ENCODE results near the gene CA10. TPM values are rescaled to one million over a fixed set of nuclear protein-coding genes. Genes with fewer than 3 reads are reported as not detected.

The CA10 gene
- total RNA-seq, 6 experiments from 2014 or later = not detected

GRCh38 chr17:52145476-52145875 lies 13.0 kb downstream of the CA10 start:
- Mint-ChIP-seq H3K4me3 (no peak overlapping the region), H3K9me3 (peaks cover 24% of the 10 kb centered on the region), H3K4me1 (ENCODE audit: low read depth) (no peaks in the 10 kb centered on the region), H3K36me3 (ENCODE audit: low read depth) (no peaks in the 10 kb centered on the region), H3K27me3 (ENCODE audit: insufficient read depth) (no peaks in the 10 kb centered on the region), H3K27ac (no peak overlapping the region)
- no peak for DNase-seq
- TF ChIP-seq CTCF (IDR thresholded peaks at IDR 0.05) = no peak

- Mint-ChIP-seq H3K27ac (no peak overlapping the region), H3K4me3 (no peak overlapping the region), H3K4me1 (ENCODE audit: low read depth) (no peaks in the 10 kb centered on the region), H3K36me3 (ENCODE audit: low read depth) (no peaks in the 10 kb centered on the region), H3K27me3 (ENCODE audit: insufficient read depth) (no peaks in the 10 kb centered on the region), H3K9me3 (peaks cover 24% of the 10 kb centered on the region)
- no peak for DNase-seq
- TF ChIP-seq CTCF (IDR thresholded peaks at IDR 0.05) = no peak
Observed at GRCh38 chr17:52143542-52143941, 15.0 kb downstream of the CA10 start.

- H3K27ac Mint-ChIP-seq = no peak overlapping the region
- H3K9me3 Mint-ChIP-seq = peaks cover 29% of the 10 kb centered on the region
- TF ChIP-seq CTCF (IDR thresholded peaks at IDR 0.05) = no peak
- H3K4me3 Mint-ChIP-seq = no peak overlapping the region
- no peaks in the 10 kb centered on the region for H3K27me3 Mint-ChIP-seq (ENCODE audit: insufficient read depth)
- DNase-seq = no peak
- no peaks in the 10 kb centered on the region for H3K4me1 Mint-ChIP-seq (ENCODE audit: low read depth)
- H3K36me3 Mint-ChIP-seq (ENCODE audit: low read depth) = no peaks in the 10 kb centered on the region
Observed at GRCh38 chr17:52140601-52141000, 17.9 kb downstream of the CA10 start.

- H3K4me3 Mint-ChIP-seq = no peak overlapping the region
- H3K27me3 Mint-ChIP-seq (ENCODE audit: insufficient read depth) = no peaks in the 10 kb centered on the region
- no peaks in the 10 kb centered on the region for H3K4me1 Mint-ChIP-seq (ENCODE audit: low read depth)
- no peak overlapping the region for H3K27ac Mint-ChIP-seq
- DNase-seq = no peak
- peaks cover 30% of the 10 kb centered on the region for H3K9me3 Mint-ChIP-seq
- no peak for TF ChIP-seq CTCF (IDR thresholded peaks at IDR 0.05)
- H3K36me3 Mint-ChIP-seq (ENCODE audit: low read depth) = no peaks in the 10 kb centered on the region
Observed at GRCh38 chr17:52138752-52139151, 19.8 kb downstream of the CA10 start.

GRCh38 chr17:52138350-52138749 lies 20.2 kb downstream of the CA10 start:
- no peak overlapping the region for H3K4me3 Mint-ChIP-seq
- no peak for DNase-seq
- peaks cover 30% of the 10 kb centered on the region for H3K9me3 Mint-ChIP-seq
- H3K4me1 Mint-ChIP-seq (ENCODE audit: low read depth) = no peaks in the 10 kb centered on the region
- no peak overlapping the region for H3K27ac Mint-ChIP-seq
- no peak for TF ChIP-seq CTCF (IDR thresholded peaks at IDR 0.05)
- no peaks in the 10 kb centered on the region for H3K27me3 Mint-ChIP-seq (ENCODE audit: insufficient read depth)
- H3K36me3 Mint-ChIP-seq (ENCODE audit: low read depth) = no peaks in the 10 kb centered on the region

GRCh38 chr17:52136166-52136565 lies 22.3 kb downstream of the CA10 start:
- DNase-seq = no peak
- Mint-ChIP-seq H3K36me3 (ENCODE audit: low read depth) (no peaks in the 10 kb centered on the region), H3K27me3 (ENCODE audit: insufficient read depth) (no peaks in the 10 kb centered on the region), H3K9me3 (peaks cover 34% of the 10 kb centered on the region), H3K4me1 (ENCODE audit: low read depth) (no peaks in the 10 kb centered on the region), H3K4me3 (no peak overlapping the region), H3K27ac (no peak overlapping the region)
- no peak for TF ChIP-seq CTCF (IDR thresholded peaks at IDR 0.05)
